Left forelimb (tissue), 1 donor: Measurements from ENCODE around the gene GALNT2.

ENCODE experiments used
- DNase-seq: peaks from one replicate; pipeline ENCODE4 v3.0.0-alpha.2; 2018; ENCODE audit warnings: low spot score

GALNT2 gene

GRCh38 chr1:230112782-230113181, 45.7 kb downstream of the GALNT2 start:
- DNase-seq = no peak

- no peak for DNase-seq
Observed at GRCh38 chr1:230113235-230113592, 46.2 kb downstream of the GALNT2 start.

- DNase-seq = no peak
Observed at GRCh38 chr1:230113593-230114236, 46.7 kb downstream of the GALNT2 start.

GRCh38 chr1:230114237-230114651, 47.2 kb downstream of the GALNT2 start:
- no peak for DNase-seq

- no peak for DNase-seq
Observed at GRCh38 chr1:230117694-230118093, 50.7 kb downstream of the GALNT2 start.

GRCh38 chr1:230119340-230119739, 52.3 kb downstream of the GALNT2 start:
- DNase-seq = no peak

- DNase-seq = no peak
Observed at GRCh38 chr1:230120289-230120920, 53.4 kb downstream of the GALNT2 start.

GRCh38 chr1:230120921-230121381, 53.9 kb downstream of the GALNT2 start:
- no peak for DNase-seq

- DNase-seq = no peak
Observed at GRCh38 chr1:230121950-230122349, 54.9 kb downstream of the GALNT2 start.

GRCh38 chr1:230122366-230123279, 55.6 kb downstream of the GALNT2 start:
- DNase-seq = no peak

- no peak for DNase-seq
Observed at GRCh38 chr1:230123280-230124185, 56.5 kb downstream of the GALNT2 start.

GRCh38 chr1:230124186-230125128, 57.4 kb downstream of the GALNT2 start:
- DNase-seq = no peak

GRCh38 chr1:230125141-230125540, 58.1 kb downstream of the GALNT2 start:
- no peak for DNase-seq

GRCh38 chr1:230125640-230126528, 58.8 kb downstream of the GALNT2 start:
- DNase-seq = no peak

GRCh38 chr1:230126529-230127104, 59.6 kb downstream of the GALNT2 start:
- DNase-seq = no peak

- no peak for DNase-seq
Observed at GRCh38 chr1:230127105-230128054, 60.3 kb downstream of the GALNT2 start.

- no peak for DNase-seq
Observed at GRCh38 chr1:230128569-230129285, 61.7 kb downstream of the GALNT2 start.
